PFSK-1 (cell line): ENCODE data around the gene PRXL2C.

ENCODE experiments used
- FOXP2 ChIP-seq: optimal IDR thresholded peaks from 2 replicates; pipeline ENCODE3; 2011; ENCODE audit warnings: borderline replicate concordance, control low read depth, inconsistent platforms; ENCODE audit not compliant: insufficient read depth; ENCODE audit errors: extremely low read length, extremely low read depth
- POLR2AphosphoS5 ChIP-seq: IDR thresholded peaks from 2 replicates; pipeline ENCODE4 v1.6.1; 2012; ENCODE audit warnings: low read depth, mild to moderate bottlenecking, control low read depth, low read length, moderate library complexity
- REST ChIP-seq, 2 experiments: IDR thresholded peaks; 2 replicates each; pipeline versions ENCODE4 v1.6.1 to v1.8.0; 2011 to 2012; ENCODE audit warnings: low read depth in 2 of 2, low read length in 2 of 2, control low read depth in 1 of 2, inconsistent platforms in 1 of 2, mild to moderate bottlenecking in 1 of 2, moderate library complexity in 1 of 2; ENCODE audit not compliant: insufficient read depth in 1 of 2
- SIN3A ChIP-seq: IDR thresholded peaks from 2 replicates; pipeline ENCODE4 v1.6.1; 2012; ENCODE audit warnings: mild to moderate bottlenecking, low read length, moderate library complexity, borderline replicate concordance; ENCODE audit not compliant: insufficient read depth
- TAF1 ChIP-seq: IDR thresholded peaks from 2 replicates; pipeline ENCODE4 v1.6.1; 2012; ENCODE audit warnings: low read length, control low read depth, borderline replicate concordance; ENCODE audit not compliant: insufficient read depth

Gene PRXL2C

DNA sequence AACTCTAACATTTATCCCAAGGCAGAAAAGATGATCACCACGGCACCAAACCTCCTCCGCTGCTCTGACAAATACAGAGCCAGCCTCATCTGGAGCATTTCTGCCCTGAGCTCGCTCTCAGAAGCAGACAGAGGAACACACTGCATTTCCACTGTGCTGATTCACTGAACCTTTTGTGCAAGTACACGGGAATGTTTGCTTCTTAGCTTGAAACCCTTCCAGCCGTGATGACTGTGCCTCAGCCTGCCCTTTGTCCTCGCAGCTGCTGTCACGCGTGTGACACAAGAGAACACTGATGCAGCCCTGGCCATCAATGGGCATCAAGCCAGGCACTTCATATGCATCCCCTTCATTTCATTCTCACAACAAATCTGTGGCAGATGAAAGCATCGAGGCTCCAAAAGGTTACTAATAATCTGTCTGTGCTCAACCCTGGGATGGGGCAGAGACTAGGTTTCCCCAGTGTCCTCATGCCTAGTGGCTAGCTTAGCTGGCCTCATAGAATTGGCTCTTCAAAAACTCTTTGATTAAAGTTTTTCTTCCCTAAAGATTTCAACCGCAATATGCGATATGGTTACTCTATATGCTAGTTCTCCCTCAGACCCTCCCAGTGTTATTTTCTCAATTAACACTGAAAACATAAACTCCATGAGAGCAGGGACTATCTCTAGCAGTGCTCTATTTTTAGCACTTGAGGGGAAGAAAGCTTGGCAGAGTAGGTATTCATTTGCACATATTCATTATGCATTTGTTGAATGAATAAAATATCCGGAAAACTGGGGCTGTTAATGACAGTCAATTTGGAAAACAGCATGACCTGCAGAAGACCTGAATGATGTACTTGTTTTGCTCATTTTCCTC lies 42.8 kb downstream of the PRXL2C start:
- TF ChIP-seq TAF1 (no peak), SIN3A (peak; percentile 44; the same call in 1 of the 2 replicates)

DNA sequence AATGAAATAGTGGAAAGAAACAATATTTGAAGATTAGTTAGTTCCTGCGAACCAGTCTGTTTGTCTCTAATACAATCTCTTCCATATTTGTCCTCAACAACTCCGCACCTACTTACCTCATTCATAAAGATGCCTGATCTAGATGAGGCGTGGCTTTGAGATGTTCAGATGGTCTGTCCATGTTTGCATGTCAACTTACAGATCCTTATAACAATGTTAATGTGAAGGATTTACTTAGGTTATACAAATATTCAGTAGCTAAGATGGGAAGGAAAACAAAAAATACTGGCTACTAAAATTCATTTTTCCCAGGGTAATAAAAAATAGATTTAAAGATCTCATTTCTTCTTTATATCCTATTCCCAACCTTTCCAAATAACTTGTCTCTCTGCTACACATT lies 43.8 kb downstream of the PRXL2C start:
- TF ChIP-seq POLR2AphosphoS5 = no peak
- no peak for TF ChIP-seq FOXP2
- no peak for TF ChIP-seq REST (IDR thresholded peaks at IDR 0.05; ENCODE audit: insufficient read depth in 1 of 2, low read depth in 2 of 2, low read length in 2 of 2)
- TF ChIP-seq SIN3A = no peak
- TF ChIP-seq TAF1 = no peak

- TF ChIP-seq SIN3A = no peak
- TF ChIP-seq FOXP2 = no peak
- TF ChIP-seq REST (IDR thresholded peaks at IDR 0.05; ENCODE audit: insufficient read depth in 1 of 2, low read depth in 2 of 2, low read length in 2 of 2) = no peak
- TF ChIP-seq TAF1 = no peak
- no peak for TF ChIP-seq POLR2AphosphoS5
Observed at GRCh38 chr9:96609732-96610131, 45.4 kb downstream of the PRXL2C start.

GRCh38 chr9:96607971-96608370 lies 47.1 kb downstream of the PRXL2C start:
- TF ChIP-seq TAF1 (no peak), FOXP2 (no peak), REST (IDR thresholded peaks at IDR 0.05; ENCODE audit: insufficient read depth in 1 of 2, low read depth in 2 of 2, low read length in 2 of 2) (no peak), POLR2AphosphoS5 (no peak), SIN3A (no peak)

DNA sequence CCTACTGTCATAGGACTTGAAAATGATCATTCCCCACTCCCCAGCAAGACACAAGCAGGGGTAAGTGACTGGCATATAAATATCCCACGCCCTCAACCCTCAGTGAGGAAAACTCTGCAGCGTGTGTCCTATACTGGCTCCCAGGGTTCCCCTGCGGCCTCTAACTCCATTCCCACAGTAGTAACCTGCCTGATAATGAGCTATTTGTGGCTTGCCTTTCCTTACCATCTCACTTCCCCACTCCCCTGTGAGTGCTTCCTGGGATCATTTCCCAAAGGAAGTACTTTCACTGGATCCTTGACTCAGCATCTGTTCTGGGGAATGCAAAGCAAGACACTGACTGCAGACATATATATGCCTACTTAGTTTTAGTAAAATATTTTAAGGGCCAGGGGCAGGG lies 49.8 kb downstream of the PRXL2C start:
- no peak for TF ChIP-seq SIN3A
- no peak for TF ChIP-seq TAF1
- no peak for TF ChIP-seq REST (IDR thresholded peaks at IDR 0.05; ENCODE audit: insufficient read depth in 1 of 2, low read depth in 2 of 2, low read length in 2 of 2)
- TF ChIP-seq FOXP2 = no peak
- TF ChIP-seq POLR2AphosphoS5 = no peak
